HS-5 (cell line): ENCODE results near the gene PI16.

Experiments used
- DNase-seq: peaks from one replicate; pipeline ENCODE4 v3.0.0-alpha.2; 2012; ENCODE audit warnings: low read depth

Gene PI16, protein sequence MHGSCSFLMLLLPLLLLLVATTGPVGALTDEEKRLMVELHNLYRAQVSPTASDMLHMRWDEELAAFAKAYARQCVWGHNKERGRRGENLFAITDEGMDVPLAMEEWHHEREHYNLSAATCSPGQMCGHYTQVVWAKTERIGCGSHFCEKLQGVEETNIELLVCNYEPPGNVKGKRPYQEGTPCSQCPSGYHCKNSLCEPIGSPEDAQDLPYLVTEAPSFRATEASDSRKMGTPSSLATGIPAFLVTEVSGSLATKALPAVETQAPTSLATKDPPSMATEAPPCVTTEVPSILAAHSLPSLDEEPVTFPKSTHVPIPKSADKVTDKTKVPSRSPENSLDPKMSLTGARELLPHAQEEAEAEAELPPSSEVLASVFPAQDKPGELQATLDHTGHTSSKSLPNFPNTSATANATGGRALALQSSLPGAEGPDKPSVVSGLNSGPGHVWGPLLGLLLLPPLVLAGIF

DNA sequence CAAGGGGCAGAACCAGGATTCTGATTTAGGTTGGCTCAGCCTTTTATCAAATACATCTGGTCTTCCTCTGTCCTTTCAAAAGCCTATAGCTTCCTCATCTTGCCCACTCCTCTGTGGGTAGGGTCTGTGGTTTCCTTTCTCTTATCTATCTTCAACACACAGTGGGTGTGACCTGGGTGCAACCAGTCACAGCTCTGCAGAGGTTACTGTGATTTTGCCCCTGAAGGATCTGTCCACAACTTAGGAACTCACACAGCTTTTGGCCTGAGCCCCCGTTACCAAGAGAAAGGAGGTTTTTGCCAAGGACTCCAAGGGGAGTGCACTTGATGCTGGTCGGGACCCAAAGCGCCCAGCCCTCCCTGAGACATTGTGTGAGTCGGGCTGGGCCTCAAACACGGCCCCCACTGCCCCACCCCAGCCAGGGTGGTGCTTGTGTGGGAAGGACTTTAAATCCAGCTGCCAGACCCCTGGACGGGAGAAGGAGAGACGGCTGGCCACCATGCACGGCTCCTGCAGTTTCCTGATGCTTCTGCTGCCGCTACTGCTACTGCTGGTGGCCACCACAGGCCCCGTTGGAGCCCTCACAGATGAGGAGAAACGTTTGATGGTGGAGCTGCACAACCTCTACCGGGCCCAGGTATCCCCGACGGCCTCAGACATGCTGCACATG is at the start of gene PI16:
PI16 (plus strand) TSS at position 477 of the 670 bp plus-strand sequence; CDS start at position 500, 23 bp downstream.
- no peak for DNase-seq

DNA sequence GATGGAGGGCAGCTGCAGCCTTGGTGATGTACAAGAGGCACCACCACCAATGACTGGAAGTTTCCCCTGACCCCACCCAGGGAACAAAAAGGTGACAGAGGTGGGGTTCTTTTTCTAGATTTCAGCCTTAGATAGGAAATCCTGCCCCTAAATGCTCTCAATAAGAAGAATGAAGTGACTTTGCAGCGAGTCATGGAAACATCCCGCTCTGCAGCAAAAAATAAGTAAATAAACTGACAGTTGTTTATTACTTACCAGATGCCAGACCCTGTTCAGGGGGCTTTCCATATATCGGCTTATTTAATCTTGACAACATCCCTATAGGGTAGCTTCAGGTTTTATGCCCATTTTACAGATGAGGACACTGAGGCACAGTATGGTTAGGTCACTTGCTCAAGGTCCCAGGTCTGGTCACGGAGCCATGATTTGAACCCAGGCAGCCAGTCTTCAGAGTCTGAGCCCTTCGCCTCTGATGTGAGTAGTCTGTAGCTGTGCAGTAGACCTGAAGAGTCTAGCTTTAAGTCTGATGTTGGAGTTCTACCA is 49.6 kb upstream of the PI16 start:
- no peak for DNase-seq

DNA sequence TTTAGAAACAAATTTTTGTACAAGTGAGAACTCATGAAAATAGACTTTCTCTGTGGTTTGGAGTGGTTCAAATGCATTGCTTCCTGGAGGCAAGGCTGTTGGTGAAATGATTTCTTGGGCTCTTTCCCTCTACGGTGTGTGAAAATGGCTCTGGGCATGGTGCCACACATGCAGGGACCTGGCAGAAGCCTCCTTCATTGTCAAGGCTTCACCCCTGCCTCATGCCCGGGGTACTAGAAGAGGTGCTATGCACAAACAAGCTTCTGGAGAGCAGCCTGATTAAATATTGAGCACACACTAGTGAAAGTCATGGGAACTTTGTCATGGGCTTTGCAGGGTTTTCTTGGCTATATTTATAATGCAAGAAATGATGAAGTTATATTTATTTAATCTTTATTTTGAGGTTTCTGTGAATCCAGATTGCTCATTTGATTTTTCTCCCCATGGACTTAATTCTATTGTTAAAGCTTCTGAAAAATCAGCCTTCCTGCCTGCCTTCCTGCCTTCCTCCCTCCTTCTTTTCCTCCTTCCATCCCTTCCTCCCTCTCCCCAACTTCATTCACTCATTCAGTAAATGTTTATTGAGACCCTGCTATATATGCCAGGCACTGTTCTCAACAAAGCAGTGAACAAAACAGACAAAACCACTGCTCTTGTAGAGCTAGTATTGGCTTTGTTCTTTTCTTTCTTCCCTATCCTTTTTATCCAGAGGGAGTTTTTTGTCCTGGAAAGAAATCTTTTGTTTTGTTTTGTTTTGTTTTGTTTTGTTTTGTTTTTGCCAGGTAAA is 47.8 kb upstream of the PI16 start:
- DNase-seq: no peak

DNA sequence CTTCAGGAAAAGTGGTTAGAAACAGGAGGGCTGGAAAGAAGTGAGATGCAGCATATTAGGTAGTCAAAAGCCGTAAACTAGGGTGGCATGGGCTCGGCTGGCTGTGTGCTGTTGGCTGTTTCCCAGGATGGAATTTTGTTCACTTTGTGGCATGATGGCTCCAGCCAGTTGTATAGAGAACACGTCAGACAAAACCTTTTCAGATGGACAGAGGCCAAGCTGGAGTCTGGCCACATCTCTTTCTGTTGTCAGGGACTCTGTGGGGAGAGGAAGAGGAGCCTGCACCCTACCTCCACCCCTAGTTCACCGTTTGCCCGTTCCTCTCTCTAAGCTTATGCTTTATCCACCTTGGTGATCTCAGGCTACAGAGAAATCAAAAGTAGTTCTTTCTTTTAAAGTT is 46.8 kb upstream of the PI16 start:
- no peak for DNase-seq

DNA sequence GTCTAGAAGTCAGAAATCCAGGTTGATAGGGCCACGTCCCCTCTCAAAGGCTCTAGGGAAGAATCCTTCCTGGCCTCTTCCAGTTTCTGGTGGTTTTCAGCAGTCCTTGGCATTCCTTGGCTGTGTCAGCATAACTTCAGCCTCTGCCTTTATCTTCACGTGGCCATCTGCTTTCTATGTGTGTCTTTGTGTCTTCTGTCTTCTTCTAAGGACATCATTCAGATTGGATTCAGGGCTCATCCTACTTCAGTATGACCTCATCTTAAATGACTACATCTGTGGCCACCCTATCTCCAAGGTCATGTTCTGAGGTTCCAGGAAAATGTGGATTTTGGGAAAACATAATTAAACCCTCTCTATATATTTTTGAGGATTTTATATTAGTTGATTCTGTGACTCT is 45.8 kb upstream of the PI16 start:
- no peak for DNase-seq

DNA sequence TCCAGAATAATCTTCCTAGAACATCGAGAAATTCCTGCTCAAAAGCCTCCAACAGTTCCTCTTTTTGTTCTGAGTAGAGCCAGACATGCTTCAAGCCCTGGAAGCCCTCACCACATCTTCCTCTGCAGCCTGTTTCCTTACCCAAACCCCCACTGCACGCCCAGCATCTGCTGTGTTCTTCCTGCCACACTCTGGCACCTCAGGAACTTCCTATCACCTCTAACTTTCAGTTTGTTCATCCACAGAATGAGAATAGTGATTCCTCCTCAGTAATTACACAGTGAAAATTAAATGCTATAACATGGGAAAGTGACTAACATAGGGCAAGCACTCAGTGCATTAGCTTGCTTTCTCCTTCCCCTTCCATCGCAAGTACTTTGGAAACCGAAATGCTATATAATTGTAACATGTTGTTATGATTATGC is 42.5 kb upstream of the PI16 start:
- no peak for DNase-seq

DNA sequence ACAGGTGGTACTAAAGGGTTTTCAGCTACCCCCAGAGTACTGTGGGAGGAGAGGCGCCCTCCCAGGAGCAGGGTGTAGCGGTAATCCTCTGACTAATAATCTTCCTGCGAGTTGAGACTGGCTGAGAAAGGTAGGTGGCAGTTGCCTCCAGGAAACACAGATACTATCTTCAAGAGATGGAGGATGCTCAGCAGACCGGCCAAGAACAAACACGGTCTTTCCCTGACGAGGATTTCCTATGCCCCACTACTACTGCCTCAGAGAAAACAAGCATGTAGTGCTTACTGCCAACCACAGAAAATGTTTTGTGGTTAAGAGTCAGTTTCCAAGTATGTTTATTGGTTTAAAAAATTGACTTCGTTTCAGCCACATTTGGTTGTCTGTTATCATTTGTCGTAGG is 42.0 kb upstream of the PI16 start:
- peak; percentile 83 for DNase-seq

DNA sequence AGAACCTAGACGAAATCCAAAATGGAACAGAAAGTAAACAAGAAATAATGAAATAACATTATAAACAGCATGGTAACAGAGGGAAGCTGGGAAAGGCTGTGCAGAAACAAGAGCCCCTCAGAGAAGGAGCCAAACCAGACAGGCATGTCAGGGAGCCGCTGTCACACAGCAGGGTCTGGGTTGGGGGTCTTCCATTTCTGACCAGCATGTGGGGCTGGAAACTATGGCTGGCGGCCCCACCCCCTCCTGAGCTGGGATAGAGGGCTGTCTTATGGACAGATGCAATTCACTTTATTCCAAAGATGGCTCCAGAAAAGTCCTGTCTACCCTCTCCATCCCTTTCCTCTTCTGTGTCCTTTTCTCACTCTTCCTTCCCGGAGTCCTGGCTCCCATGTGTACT is 41.5 kb upstream of the PI16 start:
- DNase-seq: no peak

DNA sequence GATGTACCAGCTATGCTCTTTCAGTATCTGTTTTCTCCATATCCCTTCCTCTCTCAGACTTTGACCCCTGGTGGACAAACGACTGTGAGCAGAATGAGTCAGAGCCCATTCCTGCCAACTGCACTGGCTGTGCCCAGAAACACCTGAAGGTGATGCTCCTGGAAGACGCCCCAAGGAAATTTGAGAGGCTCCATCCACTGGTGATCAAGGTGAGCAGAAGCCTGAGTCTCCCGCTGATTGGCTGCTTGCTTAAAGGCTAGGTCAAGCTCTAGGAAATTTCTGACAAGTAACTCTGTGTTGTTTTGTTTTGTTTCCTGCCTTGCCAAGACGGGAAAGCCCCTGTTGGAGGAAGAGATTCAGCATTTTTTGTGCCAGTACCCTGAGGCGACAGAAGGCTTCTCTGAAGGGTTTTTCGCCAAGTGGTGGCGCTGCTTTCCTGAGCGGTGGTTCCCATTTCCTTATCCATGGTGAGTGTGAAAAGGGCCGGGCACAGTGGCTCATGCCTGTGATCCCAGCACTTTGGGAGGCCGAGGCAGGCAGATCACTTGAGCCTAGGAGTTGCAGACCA is 40.2 kb upstream of the PI16 start:
- peak; percentile 26 for DNase-seq

DNA sequence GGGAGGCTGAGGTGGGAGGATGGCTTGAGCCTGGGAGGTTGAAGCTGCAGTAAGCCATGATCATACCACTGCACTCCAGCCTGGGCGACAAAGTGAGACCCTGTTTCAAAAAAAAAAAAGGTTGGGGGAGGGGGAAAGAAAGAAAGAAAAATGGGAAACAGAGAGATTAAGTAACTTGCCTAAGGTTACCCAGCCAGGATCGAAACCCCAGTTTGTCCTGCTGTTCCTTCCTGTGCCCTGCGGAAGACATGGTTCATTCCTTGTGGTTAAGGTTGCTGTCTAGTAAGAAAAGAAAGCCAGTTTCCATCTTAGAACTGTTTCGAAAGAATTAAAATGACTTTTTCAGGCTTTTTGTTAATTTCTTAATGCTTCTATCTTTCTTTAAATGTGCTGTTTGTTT is 38.9 kb upstream of the PI16 start:
- DNase-seq: no peak

DNA sequence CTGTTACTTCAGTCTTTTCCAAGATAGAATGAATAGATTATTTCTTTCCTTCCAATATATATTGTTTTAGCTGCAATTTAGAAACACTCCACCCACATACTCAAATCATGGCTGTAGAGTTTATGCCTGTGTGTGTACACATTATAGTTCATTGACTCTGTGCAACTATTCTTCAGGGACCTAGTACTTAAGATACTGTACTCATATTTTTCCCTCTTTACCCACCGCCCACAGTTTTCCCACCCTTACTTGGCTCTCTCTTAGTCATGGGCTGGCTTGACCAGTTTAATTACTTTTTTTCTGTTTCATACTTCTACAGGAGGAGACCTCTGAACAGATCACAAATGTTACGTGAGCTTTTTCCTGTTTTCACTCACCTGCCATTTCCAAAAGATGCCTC is 38.4 kb upstream of the PI16 start:
- DNase-seq: no peak

DNA sequence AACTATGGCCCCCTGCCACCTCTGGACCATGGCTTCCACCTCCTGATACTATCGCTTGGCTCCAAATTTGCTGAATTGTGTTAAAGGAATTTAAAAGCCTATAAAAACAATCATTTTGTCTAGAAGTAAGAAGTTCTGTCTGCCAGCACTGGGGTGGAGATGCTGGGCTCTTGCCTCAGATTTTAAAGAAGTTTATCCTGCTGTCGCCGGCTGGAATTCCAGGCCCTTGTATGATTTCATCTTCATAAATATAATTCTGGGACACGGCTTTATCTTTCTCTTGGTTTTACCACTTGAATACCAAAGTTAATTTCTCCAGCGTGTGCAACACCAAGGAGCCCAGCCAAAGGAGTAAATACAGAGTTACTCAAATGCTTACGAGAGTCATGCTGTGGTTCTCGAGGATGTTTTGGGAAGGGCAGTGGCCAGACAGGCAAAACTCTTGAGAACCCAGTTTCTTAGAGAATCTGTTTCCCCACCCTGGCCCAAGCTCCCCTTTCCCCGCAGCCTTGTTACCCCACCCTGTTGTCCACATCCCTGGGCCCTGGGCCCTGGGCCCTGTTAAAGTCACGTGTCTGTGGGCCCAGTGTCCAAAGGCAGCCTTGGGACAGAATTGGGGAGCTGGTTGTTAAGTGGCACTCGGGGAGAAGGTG is 36.9 kb upstream of the PI16 start:
- no peak for DNase-seq

DNA sequence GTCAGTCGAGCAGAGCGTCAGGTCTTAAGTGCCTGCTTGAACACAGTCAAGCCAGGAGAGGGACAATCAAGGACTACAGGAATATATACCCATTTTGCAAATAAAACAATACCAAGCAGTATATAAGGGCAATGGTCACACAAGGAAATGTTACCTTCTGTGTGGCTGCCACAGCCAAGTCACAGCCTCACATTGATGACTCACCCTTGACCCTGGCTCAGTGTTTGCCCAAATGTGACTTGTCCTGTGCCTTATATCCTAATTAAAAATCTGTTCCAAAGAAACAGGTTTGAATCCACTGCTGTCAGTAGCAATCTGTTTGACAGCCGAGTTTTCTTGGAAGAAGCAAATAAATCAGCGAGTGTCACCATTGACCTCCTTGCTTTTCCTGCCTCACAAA is 34.5 kb upstream of the PI16 start:
- DNase-seq: no peak

DNA sequence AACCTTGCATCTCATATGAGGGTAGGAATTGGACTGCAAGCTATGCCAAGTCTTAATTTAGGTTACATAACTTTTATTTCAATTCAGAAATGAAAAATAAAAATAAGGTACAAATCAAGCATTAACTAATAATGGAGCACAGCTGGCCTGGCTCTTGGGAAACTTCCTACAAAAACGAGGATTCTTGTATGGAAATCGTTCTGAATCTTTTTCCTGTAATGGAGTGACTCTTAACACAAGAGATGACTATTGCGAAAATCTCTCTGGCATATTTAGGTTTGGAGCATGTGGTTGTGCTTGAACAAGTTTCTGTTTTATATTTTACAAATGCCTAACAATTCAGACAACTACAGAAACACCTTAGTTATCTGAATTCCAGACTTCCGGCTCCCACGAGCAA is 34.0 kb upstream of the PI16 start:
- DNase-seq: no peak

DNA sequence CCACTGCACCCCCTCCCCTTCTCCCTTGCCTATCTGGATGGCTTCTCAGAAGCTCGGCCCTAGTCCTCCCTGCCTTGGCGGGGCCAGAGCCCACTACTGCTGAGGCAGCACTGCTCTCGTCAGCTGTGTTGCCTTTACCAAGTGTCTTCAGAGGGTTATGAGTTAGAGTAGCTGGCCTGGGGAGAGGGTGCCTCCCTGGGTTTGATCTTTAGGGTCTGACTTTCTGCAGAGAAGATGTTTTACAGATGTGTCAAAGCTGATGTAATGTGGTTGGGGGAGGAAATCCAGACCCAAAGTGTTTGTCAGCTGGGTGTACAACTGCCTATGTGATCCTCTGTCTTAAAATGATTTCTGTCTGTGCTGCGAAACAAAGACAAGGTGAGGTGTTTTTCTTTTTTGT is 30.4 kb upstream of the PI16 start:
- no peak for DNase-seq

DNA sequence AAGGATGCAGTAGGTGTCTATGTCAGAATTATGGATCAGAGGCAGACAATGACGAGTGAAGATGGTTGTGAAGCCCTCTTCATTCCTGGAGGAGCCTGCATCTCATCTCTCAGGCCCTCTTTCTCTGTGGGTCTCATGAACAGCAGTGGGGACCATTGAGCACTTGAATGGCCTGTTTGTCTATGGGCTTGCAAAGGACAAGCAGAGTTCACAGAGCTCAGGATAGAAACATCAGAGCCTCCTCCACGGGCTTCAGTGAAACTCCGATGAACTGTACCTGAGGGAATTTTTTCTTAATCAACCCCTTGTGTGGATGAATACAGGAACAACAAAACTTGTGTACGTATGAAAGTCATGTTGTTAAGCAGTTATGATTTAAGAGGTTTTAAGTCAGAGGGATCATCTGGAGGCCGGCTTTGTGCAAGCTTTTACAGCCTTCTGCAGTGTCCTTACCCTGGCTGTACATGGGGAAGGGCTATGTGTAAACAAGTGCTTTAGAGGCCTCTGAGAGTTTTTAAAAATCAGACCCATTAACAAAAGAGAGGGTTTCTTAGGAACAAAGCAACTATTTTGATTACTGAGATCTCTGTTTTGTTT is 29.7 kb upstream of the PI16 start:
- DNase-seq: no peak

DNA sequence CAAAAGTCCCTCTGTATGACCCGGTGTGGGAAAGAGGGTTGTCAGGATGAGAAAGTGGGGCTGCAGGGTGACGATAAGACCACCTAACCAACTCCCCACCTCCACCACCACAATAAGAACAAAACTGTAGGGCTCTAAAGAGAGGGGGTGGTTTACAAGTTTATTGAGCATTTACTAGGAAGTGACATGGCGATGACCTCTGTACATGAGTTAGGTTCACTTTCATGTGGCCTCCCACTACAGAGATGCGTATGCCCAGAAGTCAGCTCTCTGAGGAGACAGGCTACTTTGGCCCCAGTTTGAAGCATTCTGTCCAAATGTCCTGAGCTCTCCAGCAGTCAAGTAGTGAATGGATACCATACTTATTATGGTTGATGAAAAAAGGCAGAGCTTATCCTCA is 28.7 kb upstream of the PI16 start:
- no peak for DNase-seq

DNA sequence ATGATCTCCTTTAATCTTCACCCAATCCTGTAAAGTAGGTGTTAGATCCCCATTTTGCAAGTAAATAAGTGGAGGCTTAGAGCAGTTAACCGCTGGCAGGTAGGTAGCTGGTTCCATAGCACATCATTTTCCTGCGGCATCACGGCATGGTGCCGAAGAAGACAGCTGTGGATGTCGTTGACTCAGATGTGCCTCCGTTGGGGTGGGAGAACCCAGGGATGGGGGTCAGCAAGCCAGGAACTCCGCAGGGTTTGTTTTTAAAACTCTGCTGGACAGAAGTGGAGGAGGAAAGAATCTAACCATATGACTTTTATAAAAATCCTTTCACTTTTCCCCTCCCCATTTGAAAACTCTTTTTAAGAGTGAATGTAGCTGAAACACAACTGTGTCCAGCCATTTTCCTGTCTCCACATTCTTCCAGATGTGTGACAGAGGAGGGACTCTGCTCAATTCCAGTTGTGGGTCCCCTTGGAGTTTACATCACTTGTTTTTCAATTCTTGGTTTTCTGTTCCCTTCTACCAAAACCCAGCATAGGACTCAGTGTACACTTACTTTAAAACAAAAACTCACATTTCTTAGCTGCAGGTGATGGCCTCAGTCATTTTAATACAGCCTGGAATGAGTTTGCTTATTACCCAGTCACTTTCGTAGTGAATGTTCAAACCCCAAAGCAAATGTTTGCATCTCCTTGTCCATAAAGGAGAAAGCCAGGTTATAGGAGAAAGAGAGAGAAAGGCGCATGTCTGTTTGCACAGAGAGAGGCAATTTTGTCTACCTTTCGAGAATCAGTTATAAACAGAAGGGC is 27.6 kb upstream of the PI16 start:
- DNase-seq: no peak

DNA sequence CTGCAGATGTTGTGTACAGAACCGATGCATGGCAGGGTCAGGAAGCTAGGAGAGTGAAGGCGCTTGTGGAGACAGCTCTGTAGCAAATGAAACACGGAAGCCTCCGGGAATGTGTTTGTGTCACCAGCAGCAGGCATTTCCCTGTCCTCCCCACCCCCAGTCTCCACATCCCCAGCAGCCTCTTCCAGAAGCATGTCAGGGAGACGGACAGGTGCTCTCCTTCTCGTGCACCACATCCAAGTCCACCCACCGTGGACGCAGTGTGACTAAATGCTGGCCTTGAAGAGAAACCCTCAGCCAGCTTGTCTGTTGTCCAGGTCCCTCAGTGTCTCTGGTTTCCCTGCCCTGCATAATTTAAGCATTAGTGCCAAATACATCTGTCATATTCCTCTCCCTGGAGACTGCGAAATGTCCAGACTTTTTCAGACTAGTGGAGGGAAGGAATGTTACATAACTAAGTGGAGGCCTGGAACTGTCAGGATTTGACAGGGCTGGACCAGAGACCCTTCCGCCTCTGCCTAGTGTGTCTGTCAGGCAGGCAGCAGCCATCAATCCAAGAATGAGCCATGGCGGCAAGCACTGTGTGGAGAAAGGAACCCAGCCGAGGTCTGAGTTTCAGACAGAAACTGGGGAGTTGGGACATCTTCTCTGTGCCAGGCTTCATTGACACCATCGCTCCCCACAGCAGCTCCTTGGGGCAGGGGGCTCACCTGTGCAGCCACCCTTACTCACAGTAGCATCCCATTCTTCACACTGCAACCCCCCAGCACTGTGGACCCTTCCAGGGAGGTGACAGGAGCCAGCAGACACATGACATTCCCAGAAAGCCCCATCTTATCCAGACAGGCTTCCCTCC is 26.6 kb upstream of the PI16 start:
- DNase-seq: no peak
